DMS79 treated with DMSO at 0.1 percent for 48 hours (cell line): ENCODE results near the gene CTBP2.
"Not testable (repeated sequence)": the region's sequence is repeated elsewhere in the genome, so short reads cannot be mapped to it uniquely, and the experiment has no call there.

Experiments
- DNase-seq: peaks from one replicate; lab custom pipeline; 2025; lab: John Stamatoyannopoulos, UW

The CTBP2 gene

GRCh38 chr10:125186431-125187170, 26.2 kb upstream of the CTBP2 start:
- DNase-seq, result no peak

DNA sequence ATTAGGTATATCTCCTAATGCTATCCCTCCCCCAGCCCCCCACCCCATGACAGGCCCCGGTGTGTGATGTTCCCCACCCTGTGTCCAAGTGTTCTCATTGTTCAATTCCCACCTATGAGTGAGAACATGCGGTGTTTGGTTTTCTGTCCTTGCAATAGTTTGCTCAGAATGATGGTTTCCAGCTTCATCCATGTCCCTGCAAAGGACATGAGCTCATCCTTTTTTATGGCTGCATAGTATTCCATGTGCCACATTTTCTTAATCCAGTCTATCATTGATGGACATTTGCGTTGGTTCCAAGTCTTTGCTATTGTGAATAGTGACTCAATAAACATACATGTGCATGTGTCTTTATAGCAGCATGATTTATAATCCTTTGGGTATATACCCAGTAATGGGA, 18.7 kb upstream of the CTBP2 start:
- DNase-seq, result not testable (repeated sequence)

DNA sequence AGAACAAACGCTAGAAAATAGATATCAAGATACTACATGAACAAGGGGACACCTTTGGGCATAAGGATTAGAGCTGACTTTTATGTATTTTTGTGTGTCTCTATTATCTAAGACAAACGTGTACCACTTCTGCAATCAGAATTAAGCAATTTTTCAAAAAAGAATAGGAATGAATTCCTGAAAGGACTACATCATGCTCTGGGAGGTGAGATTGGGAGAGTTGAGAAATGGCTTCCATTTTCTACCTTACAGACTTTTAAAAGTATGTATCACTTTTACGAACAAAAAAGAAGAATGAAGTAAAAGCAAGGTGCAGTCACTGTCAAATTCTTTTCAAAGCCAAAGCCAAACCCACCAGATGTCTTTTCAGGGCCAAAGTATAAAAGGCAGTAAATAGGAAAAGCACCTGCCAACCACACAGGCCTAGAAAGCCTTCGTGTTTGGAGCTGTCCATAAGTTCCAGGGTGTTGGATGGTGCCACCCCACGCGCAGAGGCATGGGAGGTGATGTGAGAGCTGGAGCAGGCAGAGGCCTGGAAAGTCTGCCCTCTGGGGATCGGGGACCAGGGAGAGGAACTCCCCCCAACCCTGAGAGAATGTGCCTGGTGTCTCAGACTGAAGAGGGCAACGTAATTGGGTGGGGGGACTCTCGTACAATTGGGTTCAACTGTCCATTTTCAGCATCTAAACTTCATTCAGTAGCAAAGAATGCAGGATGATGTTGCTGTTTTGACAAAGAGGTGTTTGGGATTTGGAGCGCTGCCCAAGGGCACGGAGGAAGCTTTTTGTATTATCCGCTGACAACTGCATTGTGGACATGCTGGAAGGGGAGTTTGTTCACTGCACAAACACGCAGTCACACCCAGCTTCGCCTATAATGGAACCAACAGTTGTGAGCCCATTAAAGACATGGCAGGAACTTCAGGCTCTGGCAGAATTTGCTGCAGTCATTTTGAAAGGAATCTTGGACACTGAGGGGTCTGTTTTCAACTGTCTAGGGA, 17.6 kb upstream of the CTBP2 start:
- DNase-seq, result no peak

GRCh38 chr10:125175807-125176206, 15.4 kb upstream of the CTBP2 start:
- no peak for DNase-seq

GRCh38 chr10:125174360-125174759, 14.0 kb upstream of the CTBP2 start:
- DNase-seq, result no peak

DNA sequence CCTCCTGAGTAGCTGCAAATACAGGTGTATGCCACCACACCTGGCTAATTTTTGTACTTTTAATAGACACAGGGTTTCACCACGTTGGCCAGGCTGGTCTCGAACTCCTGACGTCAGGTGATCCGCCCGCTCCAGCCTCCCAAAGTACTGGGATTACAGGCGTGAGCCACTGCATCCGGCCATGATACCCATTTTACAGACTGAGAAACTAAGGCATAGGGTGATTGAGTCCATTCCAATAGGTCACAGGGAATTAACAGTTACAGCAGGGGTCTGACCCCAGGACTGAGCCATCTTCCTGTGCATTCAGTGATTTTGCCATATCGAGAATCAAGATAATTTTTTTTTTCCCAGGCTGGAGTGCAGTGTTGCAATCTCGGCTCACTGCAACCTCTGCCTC, 12.3 kb upstream of the CTBP2 start:
- DNase-seq, result no peak

GRCh38 chr10:125171402-125172306, 11.3 kb upstream of the CTBP2 start:
- DNase-seq, result no peak

GRCh38 chr10:125169915-125170314, 9.6 kb upstream of the CTBP2 start:
- DNase-seq, result no peak

GRCh38 chr10:125169279-125169678, 8.9 kb upstream of the CTBP2 start:
- DNase-seq, result no peak

- DNase-seq, result no peak
These were observed 6.3 kb upstream of the CTBP2 start for GRCh38 chr10:125166658-125167057.

GRCh38 chr10:125165584-125166573, 5.5 kb upstream of the CTBP2 start:
- DNase-seq, result no peak

DNA sequence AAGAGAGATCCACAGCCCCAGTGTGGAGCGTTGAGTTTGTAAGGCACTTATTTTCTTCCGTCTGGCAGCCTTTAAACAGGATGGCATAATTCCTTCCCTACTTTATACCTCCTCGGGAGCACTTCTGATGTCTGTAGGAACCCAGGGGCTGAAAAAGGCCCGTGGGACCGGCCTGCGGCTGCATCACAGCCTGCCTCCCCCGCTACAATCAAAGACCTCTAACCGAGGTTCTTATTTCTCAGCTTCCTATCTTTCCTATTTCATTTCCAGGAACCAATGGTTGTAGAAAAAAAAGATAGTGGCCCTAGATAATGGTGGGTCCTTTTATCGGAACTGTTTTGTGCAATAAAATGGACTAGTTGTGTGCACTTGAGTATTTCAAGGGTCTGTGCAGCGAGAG, 4.1 kb upstream of the CTBP2 start:
- no peak for DNase-seq

GRCh38 chr10:125163803-125164202, 3.4 kb upstream of the CTBP2 start:
- no peak for DNase-seq

- DNase-seq, result not testable (repeated sequence)
These were observed 2.9 kb upstream of the CTBP2 start for GRCh38 chr10:125163312-125163711.

DNA sequence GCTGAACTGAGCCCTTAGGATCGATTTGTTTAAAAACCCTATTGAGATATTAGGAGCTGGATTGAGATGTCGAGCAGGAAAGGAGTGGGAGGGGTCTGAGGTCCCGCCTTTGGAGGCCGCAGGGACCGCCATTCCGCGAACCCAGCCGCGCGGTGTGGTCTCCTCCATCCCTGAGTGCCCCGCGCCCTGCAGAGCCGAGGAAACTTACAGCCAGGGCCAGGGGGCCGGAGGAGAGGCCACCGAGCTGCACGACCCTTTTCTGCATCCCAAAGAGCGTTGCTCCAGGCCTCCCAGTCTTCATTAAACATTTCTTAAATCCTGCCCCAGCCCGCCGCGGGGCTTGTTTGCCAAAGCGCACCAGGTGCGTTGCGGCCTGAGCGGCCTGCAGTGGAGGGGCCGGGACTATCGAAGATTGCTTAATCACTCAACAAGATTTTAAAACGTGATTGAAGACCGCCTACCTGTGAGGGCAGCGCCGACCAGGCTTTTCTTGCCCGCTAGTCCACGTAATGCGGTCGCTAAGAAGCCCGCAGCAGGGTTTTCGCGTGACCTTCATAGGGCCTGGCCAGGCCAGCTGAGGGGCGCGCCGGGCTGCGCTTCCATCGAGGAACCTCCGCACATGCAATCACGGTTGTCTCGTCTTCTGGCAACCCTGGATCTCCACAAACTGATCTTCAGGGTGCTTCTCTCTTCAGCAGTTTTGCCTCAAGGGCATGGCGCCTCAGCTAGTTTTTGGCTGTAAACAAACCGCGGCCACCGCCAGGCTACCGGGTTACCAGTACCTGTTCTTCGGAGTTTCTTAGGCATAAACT, 2.0 kb upstream of the CTBP2 start:
- no peak for DNase-seq

DNA sequence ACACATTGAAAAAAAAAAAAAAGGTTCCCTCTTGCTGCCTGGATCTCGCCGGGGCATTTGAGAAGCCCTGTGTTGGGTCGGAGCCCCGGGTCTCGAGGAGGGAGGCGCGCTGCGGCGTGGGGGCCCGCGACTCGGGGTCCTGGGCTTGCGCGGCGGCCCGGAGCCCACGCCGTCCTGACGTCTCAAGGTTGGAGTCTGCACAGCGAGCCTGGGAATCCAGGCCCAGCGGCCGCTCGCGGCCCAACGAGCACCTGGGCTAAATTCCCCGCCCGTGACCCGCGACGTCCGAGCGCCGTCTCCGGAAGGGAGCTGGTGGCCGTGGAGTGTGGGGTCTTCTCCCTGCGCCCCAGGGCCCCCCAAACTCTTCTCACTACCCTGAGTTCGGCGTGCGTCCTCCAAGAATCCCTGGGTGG, 1.4 kb upstream of the CTBP2 start:
- no peak for DNase-seq

- peak; percentile 46 for DNase-seq
These were observed 718 bp upstream of the CTBP2 start for GRCh38 chr10:125160856-125161706.

DNA sequence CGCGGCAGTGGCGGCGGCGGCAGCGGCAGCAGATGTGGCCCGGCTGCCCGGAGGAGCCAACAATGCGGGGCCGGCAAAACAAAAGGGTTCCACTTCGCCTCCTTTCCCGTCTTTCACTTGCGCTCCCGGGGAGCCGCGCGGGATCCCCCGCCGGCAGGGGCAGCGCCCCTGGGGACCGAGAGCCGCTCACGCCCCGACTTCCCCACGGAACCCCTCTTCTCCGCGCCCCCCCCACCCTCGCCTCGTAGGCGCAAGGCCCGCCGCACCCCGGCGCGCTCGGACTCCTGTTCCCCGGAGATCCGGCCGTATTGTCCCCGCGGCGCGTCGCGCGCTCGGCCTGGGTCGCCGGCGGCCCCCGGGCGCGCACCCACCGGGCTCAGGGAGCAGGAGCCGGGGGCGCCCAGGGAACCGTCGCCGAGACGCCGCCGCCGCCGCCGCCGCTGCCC, 854 bp downstream of the CTBP2 start:
- no peak for DNase-seq
